NB4 (cell line): Measurements from ENCODE around the gene TAF5L.

Experiments
- POLR2A ChIP-seq: IDR thresholded peaks from 2 replicates; pipeline ENCODE4 v1.6.1; 2011; ENCODE audit warnings: mild to moderate bottlenecking; ENCODE audit not compliant: insufficient read length; ENCODE audit errors: extremely low read depth
- TF ChIP-seq, protein P1 (sequence below): IDR thresholded peaks from one replicate; pipeline ENCODE4 v1.5.1; 2012; ENCODE audit warnings: low read depth, low read length
- TF ChIP-seq, protein P2 (sequence below): IDR thresholded peaks from 2 replicates; pipeline ENCODE4 v1.6.1; 2011; ENCODE audit warnings: low read depth, low read length

DNA sequence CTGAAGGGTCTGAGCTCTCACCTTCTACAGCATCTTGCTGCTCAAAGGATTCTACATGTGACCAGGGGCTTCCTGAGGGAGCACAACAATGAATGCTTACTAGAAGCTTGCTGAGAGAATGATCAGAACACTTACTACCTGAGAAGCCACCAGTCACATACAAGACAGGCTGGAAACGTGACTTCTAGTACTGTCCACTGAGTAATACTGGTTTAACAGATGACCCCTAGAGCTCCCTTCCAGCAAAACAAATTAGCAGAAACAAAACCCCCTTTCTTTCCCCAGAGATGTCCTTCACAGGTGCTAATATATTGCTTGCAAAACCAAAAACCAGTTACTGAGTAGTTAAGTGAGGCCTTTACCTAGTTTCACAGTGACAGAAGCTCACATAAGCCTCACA is 2.1 kb downstream of the TAF5L start:
- TF ChIP-seq, protein P1, sequence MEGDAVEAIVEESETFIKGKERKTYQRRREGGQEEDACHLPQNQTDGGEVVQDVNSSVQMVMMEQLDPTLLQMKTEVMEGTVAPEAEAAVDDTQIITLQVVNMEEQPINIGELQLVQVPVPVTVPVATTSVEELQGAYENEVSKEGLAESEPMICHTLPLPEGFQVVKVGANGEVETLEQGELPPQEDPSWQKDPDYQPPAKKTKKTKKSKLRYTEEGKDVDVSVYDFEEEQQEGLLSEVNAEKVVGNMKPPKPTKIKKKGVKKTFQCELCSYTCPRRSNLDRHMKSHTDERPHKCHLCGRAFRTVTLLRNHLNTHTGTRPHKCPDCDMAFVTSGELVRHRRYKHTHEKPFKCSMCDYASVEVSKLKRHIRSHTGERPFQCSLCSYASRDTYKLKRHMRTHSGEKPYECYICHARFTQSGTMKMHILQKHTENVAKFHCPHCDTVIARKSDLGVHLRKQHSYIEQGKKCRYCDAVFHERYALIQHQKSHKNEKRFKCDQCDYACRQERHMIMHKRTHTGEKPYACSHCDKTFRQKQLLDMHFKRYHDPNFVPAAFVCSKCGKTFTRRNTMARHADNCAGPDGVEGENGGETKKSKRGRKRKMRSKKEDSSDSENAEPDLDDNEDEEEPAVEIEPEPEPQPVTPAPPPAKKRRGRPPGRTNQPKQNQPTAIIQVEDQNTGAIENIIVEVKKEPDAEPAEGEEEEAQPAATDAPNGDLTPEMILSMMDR: no peak
- TF ChIP-seq POLR2A: no peak
- TF ChIP-seq, protein P2, sequence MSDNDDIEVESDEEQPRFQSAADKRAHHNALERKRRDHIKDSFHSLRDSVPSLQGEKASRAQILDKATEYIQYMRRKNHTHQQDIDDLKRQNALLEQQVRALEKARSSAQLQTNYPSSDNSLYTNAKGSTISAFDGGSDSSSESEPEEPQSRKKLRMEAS: no peak
